HepG2 (cell line): Measurements from ENCODE around the gene SCIN. TPM values are rescaled to one million over a fixed set of nuclear protein-coding genes. Genes with fewer than 3 reads are reported as not detected.

Experiments
- AGO1 ChIP-seq: fragments of 200-400 bp; formaldehyde crosslinking; IDR thresholded peaks from 2 replicates; pipeline ENCODE4 v1.6.1; 2017; ENCODE audit warnings: mild to moderate bottlenecking, low read depth, low read length, moderate library complexity; ENCODE audit not compliant: poor library complexity, severe bottlenecking
- AHR ChIP-seq: IDR thresholded peaks from 2 replicates; pipeline ENCODE4 v1.6.1; 2018; ENCODE audit warnings: missing genetic modification reagents, missing compliant biosample characterization
- CHD4 ChIP-seq: fragments of 200-600 bp; sonication (generic); IDR thresholded peaks from 2 replicates; pipeline ENCODE4 v1.7.0; 2017; ENCODE audit warnings: mild to moderate bottlenecking, low read length, borderline replicate concordance
- CREM ChIP-seq, 2 experiments: sonication (generic) in 1 of 2; formaldehyde crosslinking in 1 of 2; IDR thresholded peaks; 2 replicates each; pipeline versions ENCODE4 v1.4.0 to v1.6.1; 2016 to 2020; ENCODE audit warnings: antibody characterized with exemption in 1 of 2, mild to moderate bottlenecking in 1 of 2, missing genetic modification reagents in 1 of 2
- DR1 ChIP-seq: sonication (generic); formaldehyde crosslinking; IDR thresholded peaks from 2 replicates; pipeline ENCODE4 v1.8.0; 2021; ENCODE audit warnings: mild to moderate bottlenecking, missing genetic modification reagents, inconsistent platforms
- EED ChIP-seq: sonication (generic); formaldehyde crosslinking; IDR thresholded peaks from 2 replicates; pipeline ENCODE4 v1.5.0; 2020; ENCODE audit warnings: mild to moderate bottlenecking, missing genetic modification reagents
- KAT7 ChIP-seq: IDR thresholded peaks from 2 replicates; pipeline ENCODE4 v1.6.1; 2018; ENCODE audit warnings: borderline replicate concordance, missing compliant biosample characterization
- KDM1A ChIP-seq: IDR thresholded peaks from 2 replicates; pipeline ENCODE4 v1.6.1; 2016; ENCODE audit warnings: missing compliant biosample characterization
- KDM3A ChIP-seq: IDR thresholded peaks from 2 replicates; pipeline ENCODE4 v1.6.1; 2018; ENCODE audit warnings: low read depth, missing compliant biosample characterization
- MXI1 ChIP-seq: IDR thresholded peaks from 3 replicates; pipeline ENCODE4 v1.6.1; 2012; ENCODE audit warnings: low read depth, low read length, inconsistent platforms, borderline replicate concordance
- MYC ChIP-seq: sonication (generic); formaldehyde crosslinking; IDR thresholded peaks from 2 replicates; pipeline ENCODE4 v1.9.0; 2021; ENCODE audit warnings: missing genetic modification reagents, borderline replicate concordance
- RARG ChIP-seq: sonication (generic); formaldehyde crosslinking; IDR thresholded peaks from 2 replicates; pipeline ENCODE4 v1.4.0; 2020; ENCODE audit warnings: low read depth, mild to moderate bottlenecking, missing genetic modification reagents
- RELA ChIP-seq: sonication (generic); formaldehyde crosslinking; IDR thresholded peaks from 2 replicates; pipeline ENCODE4 v1.4.0; 2020; ENCODE audit warnings: missing genetic modification reagents
- SOX13 ChIP-seq, 3 experiments: fragments of 450-650 bp in 1 of 3; sonication (generic) in 1 of 3; formaldehyde crosslinking in 1 of 3; IDR thresholded peaks in 2 of 3; conservative IDR thresholded peaks in 1 of 3; 2 replicates each; pipeline versions ENCODE4 v1.5.0 to v1.6.1; 2016 to 2020; ENCODE audit warnings: antibody characterized with exemption in 1 of 3, mild to moderate bottlenecking in 1 of 3, missing compliant biosample characterization in 1 of 3, missing genetic modification reagents in 1 of 3, moderate library complexity in 1 of 3
- SRSF9 ChIP-seq: fragments of 200-400 bp; formaldehyde crosslinking; IDR thresholded peaks from 2 replicates; pipeline ENCODE4 v1.6.1; 2018; ENCODE audit warnings: borderline replicate concordance, mild to moderate bottlenecking, low read depth, low read length; ENCODE audit not compliant: insufficient read depth, poor library complexity, severe bottlenecking
- ZNF441 ChIP-seq: sonication (generic); formaldehyde crosslinking; IDR thresholded peaks from 2 replicates; pipeline ENCODE4 v1.7.0; 2021; ENCODE audit warnings: missing genetic modification reagents, borderline replicate concordance
- ZNF563 ChIP-seq: sonication (generic); formaldehyde crosslinking; IDR thresholded peaks from 2 replicates; pipeline ENCODE4 v1.8.0; 2022; ENCODE audit warnings: mild to moderate bottlenecking, moderate library complexity, missing genetic modification reagents
- ZNF780A ChIP-seq: sonication (generic); formaldehyde crosslinking; IDR thresholded peaks from 2 replicates; pipeline ENCODE4 v1.8.0; 2022; ENCODE audit warnings: mild to moderate bottlenecking, missing genetic modification reagents, moderate library complexity
- ZNF781 ChIP-seq: sonication (generic); formaldehyde crosslinking; IDR thresholded peaks from 2 replicates; pipeline ENCODE4 v1.5.1; 2020; ENCODE audit warnings: borderline replicate concordance, mild to moderate bottlenecking, missing genetic modification reagents; ENCODE audit errors: not compliant biosample characterization
- ZNF782 ChIP-seq: sonication (generic); formaldehyde crosslinking; IDR thresholded peaks from 2 replicates; pipeline ENCODE4 v1.4.0; 2020; ENCODE audit warnings: missing genetic modification reagents, mild to moderate bottlenecking, borderline replicate concordance
- ZNF879 ChIP-seq: sonication (generic); formaldehyde crosslinking; IDR thresholded peaks from 2 replicates; pipeline ENCODE4 v1.8.1; 2023; ENCODE audit warnings: missing genetic modification reagents
- polyA plus RNA-seq, 8 experiments: library from polyadenylated mRNA; depleted of rRNA in 3 of 8; stranded (reverse) in 7 of 8; unstranded in 1 of 8; fragments of >200 nt; fragmentation: Illumina TruSeq in 4 of 8; extraction: Trizol in 4 of 8; gene quantifications; 2 replicates each; pipeline versions ENCODE4 v1.2.1 to v1.2.3, GENCODE V29; 2011 to 2016; ENCODE audit warnings: low read depth in 4 of 8, missing spikeins in 1 of 8, mixed read lengths in 1 of 8; ENCODE audit not compliant: insufficient read depth in 1 of 8
- total RNA-seq, 5 experiments: library from RNA; depleted of rRNA; stranded (reverse); fragments of >200 nt; fragmentation: Illumina TruSeq; extraction: Trizol; gene quantifications; 2 replicates each; pipeline ENCODE4 v1.2.3, GENCODE V29; 2016; ENCODE audit warnings: low read depth in 1 of 5
- TF ChIP-seq, protein P1 (sequence below): sonication (generic); formaldehyde crosslinking; IDR thresholded peaks from 2 replicates; pipeline ENCODE4 v1.4.0; 2020; ENCODE audit warnings: missing genetic modification reagents, low read depth, mild to moderate bottlenecking, borderline replicate concordance
- TF ChIP-seq, protein P2 (sequence below): IDR thresholded peaks from 2 replicates; pipeline ENCODE4 v1.6.1; 2012; ENCODE audit warnings: low read depth, low read length, improper control_type of control experiment
- TF ChIP-seq, protein P3 (sequence below): sonication (generic); formaldehyde crosslinking; conservative IDR thresholded peaks from 2 replicates; pipeline ENCODE4 v1.4.0; 2020; ENCODE audit warnings: missing genetic modification reagents

SCIN gene
- total and polyA plus RNA-seq, 2 of the 13 experiments (the other 11 are each of a cell fraction or from before 2014, with no cell fraction given) = not detected

DNA sequence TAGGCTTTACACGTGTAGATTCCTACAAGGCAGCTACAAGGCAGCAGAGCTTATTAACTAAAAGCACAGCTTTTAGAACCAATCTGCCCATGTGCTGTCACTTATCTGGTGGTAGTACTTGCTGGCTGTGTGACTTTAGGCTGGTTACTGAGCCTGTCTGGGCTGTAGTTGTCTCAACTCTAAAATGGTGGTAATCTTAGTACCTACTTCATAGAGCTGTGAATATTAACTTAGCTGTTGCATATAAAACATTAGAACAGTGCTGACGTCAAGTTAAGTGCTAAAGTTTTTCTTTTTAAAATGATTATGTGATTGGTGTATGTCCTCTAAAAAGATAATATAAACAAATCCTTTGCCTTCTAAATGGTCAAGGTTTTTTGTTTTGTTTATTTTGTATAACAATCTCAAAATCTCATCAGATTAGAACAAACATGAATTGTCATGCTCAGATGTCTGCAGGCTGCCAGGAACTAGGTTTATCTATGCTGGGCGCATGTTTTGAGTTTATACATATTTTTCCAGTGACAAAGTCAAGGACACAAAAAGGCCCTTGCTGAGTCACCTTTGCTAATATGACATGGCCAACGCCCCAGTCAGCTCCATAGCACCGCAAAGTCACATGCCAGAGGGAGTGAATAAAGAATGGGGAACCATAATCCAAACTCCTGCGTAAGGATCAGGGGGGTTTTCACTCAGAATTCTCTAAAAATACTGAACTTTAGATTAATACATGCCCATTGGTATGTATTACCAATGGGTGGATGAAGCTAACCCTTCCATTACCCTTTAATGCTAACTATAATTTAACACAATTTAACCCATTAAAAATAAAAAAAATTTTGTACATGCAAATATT is 77.1 kb downstream of the SCIN start (continued):
- no peak for TF ChIP-seq AGO1
- TF ChIP-seq ZNF781 (CRISPR knock-in tag) = no peak
- no peak for TF ChIP-seq DR1 (CRISPR knock-in tag)
- TF ChIP-seq MYC (CRISPR knock-in tag) = no peak
- no peak for TF ChIP-seq SRSF9
- no peak for TF ChIP-seq ZNF780A (CRISPR knock-in tag)
- TF ChIP-seq, protein P1, sequence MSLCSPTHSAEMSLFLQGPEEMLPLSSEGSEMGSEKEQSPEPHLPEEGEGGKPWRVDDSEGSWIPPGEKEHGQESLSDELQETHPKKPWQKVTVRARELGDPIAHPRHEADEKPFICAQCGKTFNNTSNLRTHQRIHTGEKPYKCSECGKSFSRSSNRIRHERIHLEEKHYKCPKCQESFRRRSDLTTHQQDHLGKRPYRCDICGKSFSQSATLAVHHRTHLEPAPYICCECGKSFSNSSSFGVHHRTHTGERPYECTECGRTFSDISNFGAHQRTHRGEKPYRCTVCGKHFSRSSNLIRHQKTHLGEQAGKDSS (CRISPR knock-in tag) = no peak
- TF ChIP-seq, protein P2, sequence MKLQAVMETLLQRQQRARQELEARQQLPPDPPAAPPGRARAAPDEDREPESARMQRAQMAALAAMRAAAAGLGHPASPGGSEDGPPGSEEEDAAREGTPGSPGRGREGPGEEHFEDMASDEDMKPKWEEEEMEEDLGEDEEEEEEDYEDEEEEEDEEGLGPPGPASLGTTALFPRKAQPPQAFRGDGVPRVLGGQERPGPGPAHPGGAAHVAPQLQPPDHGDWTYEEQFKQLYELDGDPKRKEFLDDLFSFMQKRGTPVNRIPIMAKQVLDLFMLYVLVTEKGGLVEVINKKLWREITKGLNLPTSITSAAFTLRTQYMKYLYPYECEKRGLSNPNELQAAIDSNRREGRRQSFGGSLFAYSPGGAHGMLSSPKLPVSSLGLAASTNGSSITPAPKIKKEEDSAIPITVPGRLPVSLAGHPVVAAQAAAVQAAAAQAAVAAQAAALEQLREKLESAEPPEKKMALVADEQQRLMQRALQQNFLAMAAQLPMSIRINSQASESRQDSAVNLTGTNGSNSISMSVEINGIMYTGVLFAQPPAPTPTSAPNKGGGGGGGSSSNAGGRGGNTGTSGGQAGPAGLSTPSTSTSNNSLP = peak; percentile 49; the same call in 1 of the 2 replicates
- no peak for TF ChIP-seq ZNF563 (CRISPR knock-in tag)
- TF ChIP-seq MXI1 = peak; percentile 27; the same call in 1 of the 3 replicates
- no peak for TF ChIP-seq KAT7 (CRISPR knock-in tag)
- TF ChIP-seq KDM3A (CRISPR knock-in tag) = no peak
- peak; percentile 70 for TF ChIP-seq KDM1A (CRISPR knock-in tag)
- TF ChIP-seq EED (CRISPR knock-in tag) = no peak
- TF ChIP-seq ZNF879 = no peak
- TF ChIP-seq AHR (CRISPR knock-in tag) = no peak
- TF ChIP-seq ZNF782 (CRISPR knock-in tag) = no peak
- no peak for TF ChIP-seq RARG (CRISPR knock-in tag)
- TF ChIP-seq, protein P3, sequence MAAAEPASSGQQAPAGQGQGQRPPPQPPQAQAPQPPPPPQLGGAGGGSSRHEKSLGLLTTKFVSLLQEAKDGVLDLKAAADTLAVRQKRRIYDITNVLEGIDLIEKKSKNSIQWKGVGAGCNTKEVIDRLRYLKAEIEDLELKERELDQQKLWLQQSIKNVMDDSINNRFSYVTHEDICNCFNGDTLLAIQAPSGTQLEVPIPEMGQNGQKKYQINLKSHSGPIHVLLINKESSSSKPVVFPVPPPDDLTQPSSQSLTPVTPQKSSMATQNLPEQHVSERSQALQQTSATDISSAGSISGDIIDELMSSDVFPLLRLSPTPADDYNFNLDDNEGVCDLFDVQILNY = no peak
- TF ChIP-seq CHD4 = no peak
- TF ChIP-seq ZNF441 = no peak
- TF ChIP-seq CREM (IDR thresholded peaks at IDR 0.05) = peak; percentile 37; the same call in 1 of the 2 replicates
- no peak for TF ChIP-seq CREM (CRISPR knock-in tag; IDR thresholded peaks at IDR 0.05)
- TF ChIP-seq RELA (CRISPR knock-in tag) = no peak
- no peak for TF ChIP-seq SOX13 (IDR thresholded peaks at IDR 0.05)
- peak in 1 of 2 experiments; percentile 89; a peak in 2 of 4 replicates for TF ChIP-seq SOX13 (CRISPR knock-in tag; conservative IDR thresholded peaks at IDR 0.05 in 1 of 2, IDR thresholded peaks at IDR 0.05 in 1 of 2)
